PFSK-1 (cell line): ENCODE measurements around the gene SCN2A.

Experiments
- POLR2AphosphoS5 ChIP-seq: IDR thresholded peaks from 2 replicates; pipeline ENCODE4 v1.6.1; 2012; ENCODE audit warnings: low read depth, mild to moderate bottlenecking, control low read depth, low read length, moderate library complexity
- REST ChIP-seq, 2 experiments: IDR thresholded peaks; 2 replicates each; pipeline versions ENCODE4 v1.6.1 to v1.8.0; 2011 to 2012; ENCODE audit warnings: low read depth in 2 of 2, low read length in 2 of 2, control low read depth in 1 of 2, inconsistent platforms in 1 of 2, mild to moderate bottlenecking in 1 of 2, moderate library complexity in 1 of 2; ENCODE audit not compliant: insufficient read depth in 1 of 2
- SIN3A ChIP-seq: IDR thresholded peaks from 2 replicates; pipeline ENCODE4 v1.6.1; 2012; ENCODE audit warnings: mild to moderate bottlenecking, low read length, moderate library complexity, borderline replicate concordance; ENCODE audit not compliant: insufficient read depth
- TAF1 ChIP-seq: IDR thresholded peaks from 2 replicates; pipeline ENCODE4 v1.6.1; 2012; ENCODE audit warnings: low read length, control low read depth, borderline replicate concordance; ENCODE audit not compliant: insufficient read depth

DNA sequence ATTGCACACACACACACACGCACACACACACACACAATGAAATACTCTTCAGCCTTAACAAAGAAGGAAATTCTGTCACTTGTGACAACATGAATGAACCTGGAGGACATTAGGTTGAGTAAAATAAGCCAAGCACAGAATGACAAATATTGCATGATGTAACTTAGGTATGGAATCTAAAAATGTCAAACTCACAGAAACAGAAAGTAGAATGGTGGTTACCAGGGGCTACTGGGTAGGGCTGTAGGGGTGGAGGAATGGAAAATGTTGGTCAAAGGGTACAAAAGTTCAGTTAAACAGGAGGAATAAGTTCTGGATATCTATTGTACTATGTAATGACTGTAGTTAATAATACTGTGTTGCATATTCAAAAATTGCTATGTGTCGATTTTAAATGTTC is 29.5 kb downstream of the SCN2A start:
- no peak for TF ChIP-seq REST (IDR thresholded peaks at IDR 0.05; ENCODE audit: insufficient read depth in 1 of 2, low read depth in 2 of 2, low read length in 2 of 2)
- no peak for TF ChIP-seq TAF1
- no peak for TF ChIP-seq POLR2AphosphoS5
- TF ChIP-seq SIN3A: no peak
